Calu3 (cell line): ENCODE results near the gene TMEM204. TPM values are rescaled to one million over a fixed set of nuclear protein-coding genes. Genes with fewer than 3 reads are reported as not detected.

Experiments used
- BruUV-seq: library from RNA; stranded (reverse); fragments of 400-500 nt; replicated peaks from 2 replicates; lab custom pipeline; 2021; lab: Mats Ljungman, UMichigan
- CTCF ChIA-PET: fragments of 300-600 bp; sonication (Branson Sonifier 250); formaldehyde crosslinking; loops from one replicate; lab custom pipeline; 2022; ENCODE audit warnings: antibody characterized with exemption; lab: Charles Lee
- DNase-seq: peaks from one replicate; pipeline ENCODE4 v3.0.0; 2022
- H3K27ac Mint-ChIP-seq: one replicate; pipeline ENCODE4 v1.8.0; 2022; ENCODE audit warnings: mixed read lengths; ENCODE audit not compliant: unreplicated experiment
- H3K27me3 Mint-ChIP-seq: one replicate; pipeline ENCODE4 v1.8.0; 2022; ENCODE audit warnings: mixed read lengths; ENCODE audit not compliant: unreplicated experiment
- H3K36me3 Mint-ChIP-seq: one replicate; pipeline ENCODE4 v1.8.0; 2022; ENCODE audit warnings: mild to moderate bottlenecking, moderate library complexity, mixed read lengths; ENCODE audit not compliant: insufficient read depth, unreplicated experiment
- H3K4me1 Mint-ChIP-seq: one replicate; pipeline ENCODE4 v1.8.0; 2022; ENCODE audit warnings: mild to moderate bottlenecking, low read depth, mixed read lengths; ENCODE audit not compliant: unreplicated experiment
- H3K4me3 Mint-ChIP-seq: one replicate; pipeline ENCODE4 v1.8.0; 2022; ENCODE audit warnings: mild to moderate bottlenecking, low read depth, moderate library complexity, mixed read lengths; ENCODE audit not compliant: unreplicated experiment
- H3K9me3 Mint-ChIP-seq: one replicate; pipeline ENCODE4 v1.8.0; 2022; ENCODE audit warnings: low read depth, mixed read lengths; ENCODE audit not compliant: unreplicated experiment
- intact Hi-C: fragments of 100-400 bp; cut with micrococcal nuclease; formaldehyde crosslinking; loops from one replicate; pipeline ENCODE4 v1.10.0; 2022; ENCODE audit not compliant: unreplicated experiment
- total RNA-seq: library from RNA; stranded (reverse); gene quantifications from 2 replicates; pipeline ENCODE4 v1.2.3, GENCODE V29; 2022
- TF ChIP-seq, protein P1 (sequence below): fragments of 200-600 bp; IDR thresholded peaks from one replicate; pipeline ENCODE4 v1.8.0; 2022; ENCODE audit warnings: antibody characterized with exemption; ENCODE audit not compliant: unreplicated experiment

TMEM204 gene
- total RNA-seq, 1 experiment from 2014 or later = not detected

DNA sequence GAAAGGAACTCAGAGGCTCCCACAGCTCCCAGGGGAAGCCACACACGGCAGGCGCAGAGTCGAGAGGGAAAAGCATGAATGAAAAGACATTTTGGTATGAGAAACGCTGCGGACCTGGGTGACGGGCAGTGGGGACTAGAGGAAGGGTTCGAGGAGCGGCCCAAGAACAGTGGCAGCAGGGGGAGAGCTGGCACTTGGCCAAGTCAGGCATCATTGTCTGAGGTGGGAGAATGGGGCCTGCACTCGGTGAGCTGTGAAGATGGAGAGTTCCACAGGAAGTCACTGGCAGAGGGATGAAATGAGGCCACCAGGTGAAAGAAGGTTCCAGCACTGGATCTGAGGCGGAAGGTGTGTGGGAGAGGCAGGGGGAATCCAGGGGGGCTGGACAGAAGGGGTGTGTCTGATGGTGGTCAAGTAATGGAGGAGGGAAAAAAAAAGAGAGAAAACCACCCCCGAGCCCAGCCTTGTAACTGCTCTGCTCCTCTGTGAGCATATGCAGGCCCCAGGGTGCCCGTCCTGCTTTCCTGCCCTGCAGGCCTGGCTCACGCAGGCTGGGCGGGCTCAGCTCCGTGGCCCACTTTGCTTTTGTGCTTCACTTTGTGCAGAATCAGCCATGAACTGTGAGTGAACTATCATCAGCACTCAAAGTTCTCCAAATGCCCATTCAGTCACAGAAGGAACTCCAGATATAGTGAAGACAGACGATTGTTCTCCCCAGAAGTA is 31.8 kb downstream of the TMEM204 start:
- TF ChIP-seq, protein P1, sequence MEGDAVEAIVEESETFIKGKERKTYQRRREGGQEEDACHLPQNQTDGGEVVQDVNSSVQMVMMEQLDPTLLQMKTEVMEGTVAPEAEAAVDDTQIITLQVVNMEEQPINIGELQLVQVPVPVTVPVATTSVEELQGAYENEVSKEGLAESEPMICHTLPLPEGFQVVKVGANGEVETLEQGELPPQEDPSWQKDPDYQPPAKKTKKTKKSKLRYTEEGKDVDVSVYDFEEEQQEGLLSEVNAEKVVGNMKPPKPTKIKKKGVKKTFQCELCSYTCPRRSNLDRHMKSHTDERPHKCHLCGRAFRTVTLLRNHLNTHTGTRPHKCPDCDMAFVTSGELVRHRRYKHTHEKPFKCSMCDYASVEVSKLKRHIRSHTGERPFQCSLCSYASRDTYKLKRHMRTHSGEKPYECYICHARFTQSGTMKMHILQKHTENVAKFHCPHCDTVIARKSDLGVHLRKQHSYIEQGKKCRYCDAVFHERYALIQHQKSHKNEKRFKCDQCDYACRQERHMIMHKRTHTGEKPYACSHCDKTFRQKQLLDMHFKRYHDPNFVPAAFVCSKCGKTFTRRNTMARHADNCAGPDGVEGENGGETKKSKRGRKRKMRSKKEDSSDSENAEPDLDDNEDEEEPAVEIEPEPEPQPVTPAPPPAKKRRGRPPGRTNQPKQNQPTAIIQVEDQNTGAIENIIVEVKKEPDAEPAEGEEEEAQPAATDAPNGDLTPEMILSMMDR = no peak
- H3K9me3 Mint-ChIP-seq = no peaks in the 10 kb centered on the region
- no peaks in the 10 kb centered on the region for H3K27me3 Mint-ChIP-seq
- BruUV-seq = no TSS peak
- CTCF ChIA-PET = no interaction called here
- intact Hi-C loops = no loop called here
- H3K27ac Mint-ChIP-seq = no peak overlapping the region
- H3K4me3 Mint-ChIP-seq = no peak overlapping the region
- DNase-seq = no peak
- H3K4me1 Mint-ChIP-seq = no peaks in the 10 kb centered on the region
- H3K36me3 Mint-ChIP-seq = peaks cover 25% of the 10 kb centered on the region

DNA sequence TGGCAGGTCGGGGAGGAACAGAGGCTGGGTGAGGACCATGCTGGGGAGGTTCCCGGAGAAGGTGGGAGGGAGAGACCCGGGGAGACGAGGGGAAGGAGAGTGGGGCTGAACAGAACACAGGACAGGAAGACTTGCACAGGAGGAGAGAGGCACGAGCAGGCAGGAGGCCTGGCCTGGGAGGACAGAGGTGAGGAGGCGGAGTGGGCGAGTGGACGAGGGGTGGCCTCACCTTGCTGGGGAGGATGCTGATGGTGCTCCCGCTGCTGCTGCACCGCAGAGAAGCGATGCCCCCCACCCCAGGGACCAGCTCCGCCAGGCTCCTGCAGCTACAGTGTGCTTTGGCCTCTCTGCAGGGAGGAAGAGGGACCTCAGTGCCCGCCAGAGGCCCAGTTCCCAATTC is 34.5 kb downstream of the TMEM204 start:
- intact Hi-C loops = no loop called here
- no peak overlapping the region for H3K27ac Mint-ChIP-seq
- BruUV-seq = no TSS peak
- H3K4me1 Mint-ChIP-seq = no peaks in the 10 kb centered on the region
- TF ChIP-seq, protein P1 = no peak
- CTCF ChIA-PET = interaction anchor here (0.6 kb wide), 1 partner anchor 728 kb away, joined by 5 read pairs; no protein-coding TSS in a partner anchor
- H3K36me3 Mint-ChIP-seq = peaks cover 16% of the 10 kb centered on the region
- no peak overlapping the region for H3K4me3 Mint-ChIP-seq
- DNase-seq = no peak
- H3K27me3 Mint-ChIP-seq = no peaks in the 10 kb centered on the region
- H3K9me3 Mint-ChIP-seq = no peaks in the 10 kb centered on the region

DNA sequence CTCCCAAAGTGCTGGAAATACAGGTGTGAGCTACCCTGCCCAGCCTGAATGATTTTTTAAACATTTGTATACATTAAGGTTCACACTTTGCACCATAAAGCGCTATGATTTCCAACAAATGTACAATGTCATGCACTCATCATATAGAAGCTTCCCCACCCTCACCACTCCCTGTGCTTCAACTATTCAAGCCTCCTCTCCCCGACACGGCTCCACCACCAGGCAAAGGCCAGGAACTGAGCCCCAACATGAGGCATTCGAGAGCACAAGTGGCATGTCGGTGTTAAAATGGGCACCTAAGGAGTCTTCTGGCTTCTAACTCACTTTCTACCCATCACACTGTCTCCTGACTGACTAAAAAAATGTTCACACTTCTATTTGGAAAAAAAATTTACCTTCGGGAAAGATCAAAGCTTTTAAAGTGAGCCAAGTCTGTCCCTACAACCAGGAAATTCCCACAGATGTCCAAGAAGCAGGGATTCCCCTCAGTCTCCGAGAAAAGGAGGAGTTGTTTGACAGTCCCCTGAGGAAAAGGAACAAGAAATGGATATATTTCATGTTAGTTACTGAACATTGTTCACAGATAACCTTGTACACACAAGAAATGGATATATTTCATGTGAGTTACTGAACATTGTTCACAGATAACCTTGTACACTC is 37.7 kb downstream of the TMEM204 start:
- H3K27ac Mint-ChIP-seq = no peak overlapping the region
- CTCF ChIA-PET = no interaction called here
- no peaks in the 10 kb centered on the region for H3K36me3 Mint-ChIP-seq
- H3K9me3 Mint-ChIP-seq = no peaks in the 10 kb centered on the region
- no peak for DNase-seq
- TF ChIP-seq, protein P1 = no peak
- intact Hi-C loops = no loop called here
- H3K4me3 Mint-ChIP-seq = no peak overlapping the region
- no TSS peak for BruUV-seq
- H3K4me1 Mint-ChIP-seq = no peaks in the 10 kb centered on the region
- no peaks in the 10 kb centered on the region for H3K27me3 Mint-ChIP-seq

DNA sequence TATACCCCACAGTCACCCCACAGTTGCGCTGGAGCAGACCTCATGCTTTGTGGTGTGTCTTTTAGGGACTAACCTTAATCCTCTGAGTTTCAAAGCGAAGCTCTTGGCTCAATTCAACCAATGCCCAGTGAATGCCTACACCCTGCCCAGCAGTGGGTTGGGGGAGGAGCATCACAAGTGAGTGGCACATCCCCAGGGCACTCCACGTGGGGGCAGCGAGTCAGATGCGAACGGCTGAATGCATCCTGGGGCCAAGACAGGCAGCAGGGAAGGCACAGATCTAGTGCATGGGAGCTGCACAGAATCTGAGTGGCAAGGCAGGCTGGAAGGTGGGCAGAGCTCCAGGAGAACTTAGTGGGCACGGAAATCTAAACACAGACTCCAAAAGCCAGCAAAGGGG is 39.2 kb downstream of the TMEM204 start:
- BruUV-seq = no TSS peak
- Mint-ChIP-seq H3K27me3 (no peaks in the 10 kb centered on the region), H3K36me3 (no peaks in the 10 kb centered on the region), H3K27ac (no peak overlapping the region), H3K4me1 (no peaks in the 10 kb centered on the region), H3K9me3 (no peaks in the 10 kb centered on the region), H3K4me3 (no peak overlapping the region)
- no peak for DNase-seq
- intact Hi-C loops = no loop called here
- TF ChIP-seq, protein P1 = no peak
- CTCF ChIA-PET = no interaction called here
